NCI-H2107 (cell line): ENCODE data around the gene SSH2.
A peak's percentile ranks its signal among the peaks of the same experiment; 100 is the strongest.

Experiments
- DNase-seq: peaks from one replicate; lab custom pipeline; 2025; lab: John Stamatoyannopoulos, UW

The SSH2 gene

DNA sequence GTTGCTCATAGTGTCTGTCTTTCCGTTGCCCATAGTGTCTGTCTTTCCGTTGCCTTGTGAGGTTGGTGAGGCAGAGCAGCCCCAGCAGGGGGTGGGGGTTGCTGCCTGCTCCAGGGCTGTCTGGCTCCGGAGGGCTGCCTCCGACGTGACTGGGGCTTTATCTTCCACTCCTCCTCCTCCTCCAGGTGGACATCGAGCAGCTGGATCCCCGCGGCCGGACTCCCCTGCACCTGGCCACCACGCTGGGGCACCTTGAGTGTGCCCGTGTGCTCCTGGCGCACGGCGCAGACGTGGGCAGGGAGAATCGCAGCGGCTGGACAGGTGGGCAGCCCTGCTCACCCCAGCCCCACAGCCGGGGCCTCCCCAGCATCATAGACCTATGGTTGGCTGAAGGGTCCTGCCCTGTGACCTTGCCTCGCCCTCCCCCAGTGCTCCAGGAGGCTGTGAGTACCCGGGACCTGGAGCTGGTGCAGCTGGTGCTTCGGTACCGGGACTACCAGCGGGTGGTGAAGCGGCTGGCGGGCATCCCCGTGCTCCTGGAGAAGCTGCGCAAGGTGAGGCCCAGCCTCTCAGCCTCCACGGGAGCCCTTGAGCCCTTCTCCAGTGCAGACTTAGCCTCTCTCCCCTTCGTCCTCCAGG lies 322.4 kb downstream of the SSH2 start:
- no peak for DNase-seq

DNA sequence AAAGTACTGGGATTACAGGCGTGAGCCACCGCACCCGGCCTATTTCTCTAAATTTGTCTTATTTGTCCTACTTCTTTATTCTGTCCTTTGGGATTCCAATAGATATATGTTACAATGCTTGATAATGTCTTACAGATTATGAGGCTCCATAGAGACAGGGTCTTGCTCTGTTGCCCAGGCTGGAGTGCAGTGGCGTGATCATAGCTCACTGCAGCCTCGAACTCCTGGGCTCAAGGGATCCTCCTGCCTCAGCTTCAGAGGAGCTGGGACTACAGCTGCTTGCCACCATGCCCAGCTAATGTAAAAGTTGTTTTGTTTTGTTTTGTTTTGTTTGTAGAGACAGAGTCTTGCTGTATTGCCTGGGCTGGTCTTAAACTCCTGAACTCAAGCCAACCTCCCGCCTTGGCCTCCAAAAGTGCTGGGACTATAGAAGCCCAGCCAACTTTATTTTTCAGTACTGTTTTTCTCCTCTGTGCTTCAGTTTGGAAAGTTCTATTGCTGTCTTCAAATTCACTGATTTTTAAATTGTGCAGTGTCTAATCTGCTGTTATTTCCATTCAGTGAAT lies 326.8 kb downstream of the SSH2 start:
- DNase-seq = no peak

DNA sequence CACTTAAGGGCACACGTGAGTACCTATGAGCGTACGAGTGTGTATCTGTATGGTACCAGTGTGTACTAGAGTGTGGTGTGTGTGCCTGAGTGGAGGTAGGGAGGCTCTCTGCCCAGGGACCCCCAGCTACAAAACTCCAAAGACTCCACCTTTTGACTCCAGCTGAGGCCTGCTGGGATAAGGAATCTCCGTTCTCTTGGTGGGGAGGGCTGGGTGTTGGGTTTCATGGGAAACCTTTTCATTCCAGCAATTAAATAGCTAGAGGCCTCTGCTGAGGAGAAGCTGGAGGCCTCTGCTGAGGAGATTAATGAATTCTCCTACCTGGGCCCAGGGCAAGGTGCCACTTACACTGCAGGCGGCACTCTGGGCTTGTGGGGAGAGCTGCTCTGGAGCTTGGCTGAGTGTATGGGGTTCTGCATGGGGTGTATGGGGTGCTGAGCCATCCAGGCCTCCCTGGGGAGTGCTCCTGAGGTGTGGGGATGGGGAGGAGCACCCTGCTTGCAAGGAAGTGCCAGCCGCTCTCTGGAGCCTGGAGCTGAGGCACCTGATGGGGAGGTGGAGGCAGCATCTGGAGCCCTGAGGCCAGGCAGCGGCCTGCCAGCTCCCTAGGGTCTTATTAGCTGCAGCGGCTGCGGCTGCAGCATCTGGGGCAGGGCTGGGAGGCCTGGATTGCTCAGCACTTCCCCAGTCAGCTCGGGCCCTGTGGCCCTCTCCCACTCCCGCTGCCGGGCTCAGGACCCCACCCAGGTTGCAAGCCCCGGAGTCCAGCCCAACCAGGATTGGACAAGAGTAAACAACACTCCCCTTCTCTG lies 332.5 kb downstream of the SSH2 start:
- no peak for DNase-seq

DNA sequence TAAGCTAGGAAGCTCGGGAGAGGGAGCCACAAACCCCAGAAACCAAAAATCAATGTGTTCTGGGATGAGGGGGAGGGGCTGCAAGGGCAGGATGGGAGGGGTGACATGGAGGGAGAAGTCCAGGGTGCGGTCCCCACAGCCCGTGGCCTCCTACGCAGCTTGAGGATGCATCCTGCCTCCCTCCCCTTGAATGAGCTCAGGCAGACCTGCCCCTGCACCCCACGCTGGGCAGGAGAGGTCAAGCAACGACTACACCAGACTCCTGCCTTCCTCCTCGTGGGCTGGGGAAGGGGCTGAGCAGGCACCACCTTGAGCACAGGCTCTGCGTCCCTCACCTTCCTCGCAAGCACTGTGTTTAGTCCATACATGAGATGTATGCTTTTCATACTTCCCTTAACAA lies 333.2 kb downstream of the SSH2 start:
- no peak for DNase-seq

DNA sequence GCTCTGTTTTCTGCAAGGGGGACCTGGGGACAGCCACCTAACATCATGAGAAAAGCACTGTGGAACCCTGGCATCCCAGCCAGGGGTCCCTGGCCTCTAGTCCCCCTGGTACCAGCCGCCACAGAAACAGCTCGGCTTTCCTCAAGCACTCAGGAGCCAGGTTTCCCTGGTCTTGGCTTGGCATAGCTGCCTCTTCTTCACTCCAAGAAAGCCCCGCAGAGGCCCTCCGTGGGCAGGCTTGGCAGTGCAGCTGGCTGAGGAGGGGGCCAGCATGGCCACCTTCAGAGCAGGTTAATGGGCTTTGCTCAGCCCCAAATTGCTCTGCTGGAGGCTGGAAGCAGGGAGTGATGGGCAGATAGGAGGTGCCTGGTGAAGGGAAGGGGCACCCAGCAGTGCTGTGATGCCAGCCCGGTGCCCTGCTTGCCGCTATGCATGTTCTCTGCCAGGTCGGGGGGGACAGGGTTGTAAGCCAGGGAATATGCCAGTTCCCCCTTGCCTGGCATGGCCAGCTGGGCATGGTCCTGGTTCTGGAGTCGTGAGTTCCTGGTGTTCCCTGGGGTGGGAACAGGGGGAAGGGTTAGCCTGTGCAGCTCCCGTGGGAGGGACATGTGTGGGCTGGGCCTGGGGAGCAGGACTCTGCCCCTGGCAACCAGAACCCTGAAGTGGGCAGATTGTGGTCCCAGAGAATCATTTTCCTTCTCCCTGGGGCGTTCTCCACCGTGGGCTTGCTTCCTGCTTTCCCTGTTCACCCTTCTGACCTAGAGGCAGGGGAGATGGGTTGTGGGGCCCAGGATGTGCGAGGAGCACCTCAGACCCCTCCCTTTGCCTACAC lies 333.9 kb downstream of the SSH2 start:
- no peak for DNase-seq

DNA sequence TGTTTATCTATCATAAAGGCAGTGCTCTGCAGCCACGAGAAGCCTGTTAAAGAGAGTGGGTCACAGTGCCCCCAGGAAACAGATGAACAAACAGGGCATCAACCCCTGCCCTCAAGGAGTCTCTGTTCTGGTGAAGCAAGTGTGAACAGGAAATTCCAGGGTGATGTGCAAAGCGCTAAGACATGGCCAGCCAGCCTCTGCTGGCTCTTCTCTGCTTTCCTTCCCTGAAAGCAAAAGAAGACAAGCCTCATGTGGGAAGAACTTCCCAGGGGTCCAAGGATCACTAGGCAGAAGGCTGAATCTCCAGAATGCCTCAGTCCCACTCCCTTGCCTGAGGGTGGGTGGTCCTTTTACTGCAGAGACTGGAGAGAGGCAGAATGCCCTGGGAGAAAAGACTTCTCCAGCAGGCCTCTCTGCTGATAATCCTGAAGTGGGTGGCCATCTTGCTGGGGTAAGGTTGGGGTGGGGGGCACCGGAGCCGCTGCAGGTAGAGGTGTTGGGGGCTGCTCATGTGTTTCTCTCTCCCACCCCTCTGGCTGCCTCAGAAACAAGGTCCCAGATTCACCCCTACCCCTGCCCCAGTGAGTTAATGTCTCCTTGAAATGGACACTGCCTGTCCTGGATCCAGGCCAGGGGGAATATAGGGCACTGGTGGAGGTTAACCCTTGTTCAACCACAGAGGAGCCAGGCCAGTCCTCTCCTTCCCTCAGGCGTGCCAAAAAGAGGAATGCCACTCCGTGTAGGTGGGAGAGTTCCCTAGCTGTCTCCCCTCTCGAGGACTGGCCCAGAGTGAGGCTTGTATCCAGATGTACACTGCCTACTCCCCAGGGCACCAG lies 334.7 kb downstream of the SSH2 start:
- DNase-seq = no peak

DNA sequence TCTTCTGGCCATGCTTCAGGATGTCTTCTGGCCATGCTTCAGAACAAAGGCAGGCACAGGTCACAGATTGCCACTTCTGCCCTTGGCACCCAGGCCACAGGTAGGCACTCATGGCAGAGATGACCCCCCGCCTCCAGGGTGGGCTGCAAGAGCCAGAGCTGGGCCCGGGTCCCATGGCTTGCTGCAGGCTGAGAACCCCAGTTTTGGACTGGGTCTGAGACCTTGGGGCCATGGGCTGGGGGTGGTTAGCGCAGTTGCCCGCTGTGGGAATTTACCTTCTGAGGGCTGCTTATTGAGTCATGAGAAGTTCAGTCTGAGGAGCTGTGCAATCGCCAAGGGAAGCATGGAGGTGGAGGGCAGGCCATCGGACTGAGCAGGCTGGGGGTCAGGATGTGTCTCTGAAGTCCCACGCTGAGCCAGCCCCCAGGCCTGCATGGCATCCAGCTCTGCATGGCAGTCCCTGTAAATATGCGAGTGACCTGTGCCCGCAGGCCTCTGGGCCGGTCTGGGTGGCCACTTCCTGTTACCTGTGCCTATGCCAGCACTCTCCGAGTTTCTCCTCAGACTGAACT lies 335.4 kb downstream of the SSH2 start:
- DNase-seq = no peak

- DNase-seq = no peak
These were observed 336.2 kb downstream of the SSH2 start for GRCh38 chr17:29593591-29594518.

DNA sequence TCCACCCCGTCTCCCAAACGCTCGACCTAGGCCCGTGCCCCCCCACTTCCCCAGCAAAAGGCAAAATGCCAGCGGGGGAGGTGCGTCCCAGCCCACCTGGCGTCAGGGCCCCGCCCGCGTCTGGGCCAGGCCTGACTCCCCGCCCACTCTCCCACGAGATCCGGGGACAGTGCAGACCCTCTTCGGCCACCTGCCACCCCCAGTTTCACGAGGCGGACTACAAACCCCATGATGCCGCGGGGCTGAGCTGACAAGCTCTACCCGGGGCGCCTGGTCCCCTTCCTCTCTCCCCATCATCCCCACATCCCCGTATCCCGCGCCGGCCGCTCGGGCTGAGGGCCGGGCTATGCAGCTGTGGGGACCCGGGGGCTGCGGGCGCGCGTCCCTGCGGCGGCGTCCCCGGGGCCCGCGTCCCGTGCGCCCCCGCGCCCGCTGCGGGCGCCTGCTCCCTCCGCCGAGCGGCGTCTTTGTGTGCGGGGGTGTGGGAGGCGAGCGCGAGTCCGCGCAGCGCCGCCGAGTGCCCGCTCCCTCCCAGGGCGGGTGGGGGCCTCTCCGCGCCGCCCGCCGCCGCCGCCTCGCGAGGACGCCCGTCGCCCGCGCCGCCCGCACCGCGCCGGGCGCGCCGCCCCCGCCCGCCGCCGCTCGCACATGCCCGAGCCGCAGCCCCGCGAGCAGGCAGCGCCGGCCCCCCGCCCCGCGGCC lies 337.0 kb downstream of the SSH2 start, which contains the start of gene ANKRD13B:
Gene ANKRD13B (plus strand): TSS at position 283 of the 702 bp plus-strand sequence. CDS start 490 bp downstream, outside the sequence.
- DNase-seq = peak; percentile 12

GRCh38 chr17:29591737-29592608 lies 338.1 kb downstream of the SSH2 start:
- peak; percentile 73 for DNase-seq

- DNase-seq = no peak
These were observed 338.8 kb downstream of the SSH2 start for GRCh38 chr17:29591146-29591736.

- DNase-seq = no peak
These were observed 339.4 kb downstream of the SSH2 start for GRCh38 chr17:29590411-29591145.

DNA sequence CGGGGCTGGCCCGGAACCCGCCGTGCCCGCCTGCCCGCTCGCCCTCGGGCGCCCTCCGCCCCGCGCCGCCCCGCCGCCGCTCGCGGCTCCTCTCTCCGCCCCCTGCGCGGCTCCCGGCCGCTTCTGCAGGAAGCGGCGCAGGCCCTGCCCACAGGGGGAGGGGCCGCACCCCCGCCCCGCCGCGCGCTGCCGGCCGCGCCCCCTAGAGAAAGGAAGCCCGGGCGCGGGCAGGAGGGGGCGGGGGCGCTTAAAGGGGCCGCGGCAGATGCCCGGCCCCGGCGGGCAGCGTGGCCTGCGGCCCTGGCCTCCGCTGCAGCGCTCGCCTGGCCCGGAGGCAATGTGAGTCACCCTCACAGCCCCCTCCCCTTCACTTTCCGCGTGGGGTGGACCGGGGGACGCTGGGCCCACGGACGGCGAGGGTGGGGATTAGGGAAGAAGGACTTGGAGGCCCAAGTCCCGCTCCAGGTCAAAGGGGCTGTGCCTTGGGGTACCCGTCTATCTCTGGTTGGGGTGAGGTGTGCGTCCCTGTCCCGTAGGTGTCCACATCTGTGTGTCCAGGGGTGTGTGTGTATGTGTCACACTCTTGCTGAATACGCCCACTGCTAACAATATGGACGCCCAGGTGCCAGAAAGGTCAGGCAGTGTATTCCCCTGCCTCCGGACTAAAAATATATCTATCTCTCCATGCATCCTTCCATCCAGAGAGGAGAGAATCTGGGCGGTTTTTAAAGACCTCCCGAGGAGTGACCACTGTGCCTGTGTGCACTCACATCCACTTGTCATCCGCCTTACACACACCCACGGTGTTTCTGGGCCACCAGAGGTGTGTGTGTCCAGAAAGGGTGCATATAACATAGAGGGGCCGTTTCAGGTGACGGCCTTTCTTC lies 340.3 kb downstream of the SSH2 start, which contains the start of gene GIT1:
Gene GIT1 (minus strand): TSS at position 125 of the 887 bp plus-strand sequence. CDS start 270 bp downstream, outside the sequence.
- DNase-seq = peak; percentile 84

GRCh38 chr17:29588562-29589411 lies 341.2 kb downstream of the SSH2 start:
- no peak for DNase-seq

DNA sequence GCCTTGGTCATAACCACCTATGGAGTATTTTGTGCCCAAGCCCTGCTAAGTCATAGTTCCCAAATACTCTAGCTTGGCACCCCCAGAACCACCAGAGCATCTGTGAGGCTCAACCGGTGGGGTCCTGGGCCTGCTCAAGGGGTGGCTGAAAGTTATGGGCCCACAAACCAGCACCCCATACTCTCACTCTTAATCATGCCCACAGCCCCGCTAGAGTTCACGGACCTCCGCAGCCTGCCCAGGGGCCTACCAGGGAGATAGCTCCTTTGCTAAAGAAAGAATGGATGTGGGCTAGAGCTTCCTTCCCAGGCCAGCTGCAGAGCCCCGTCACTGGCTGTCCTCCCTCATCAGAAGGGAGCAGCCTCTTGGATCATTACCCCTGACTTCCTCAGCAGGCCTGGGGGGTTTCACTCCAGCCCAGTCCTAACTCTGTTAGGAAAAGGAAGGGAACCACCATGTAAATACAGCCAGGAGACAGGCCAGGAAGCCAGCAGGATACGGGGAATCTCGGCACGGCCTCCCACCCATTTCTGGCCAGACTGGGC lies 341.9 kb downstream of the SSH2 start:
- DNase-seq = no peak
